GM19099 (cell line): ENCODE results near the gene TLL2.

Experiments used
- POLR2A ChIP-seq: IDR thresholded peaks from 3 replicates; pipeline ENCODE4 v1.6.1; 2011; ENCODE audit warnings: low read depth; ENCODE audit not compliant: insufficient read length; ENCODE audit errors: extremely low read depth

TLL2 gene

DNA sequence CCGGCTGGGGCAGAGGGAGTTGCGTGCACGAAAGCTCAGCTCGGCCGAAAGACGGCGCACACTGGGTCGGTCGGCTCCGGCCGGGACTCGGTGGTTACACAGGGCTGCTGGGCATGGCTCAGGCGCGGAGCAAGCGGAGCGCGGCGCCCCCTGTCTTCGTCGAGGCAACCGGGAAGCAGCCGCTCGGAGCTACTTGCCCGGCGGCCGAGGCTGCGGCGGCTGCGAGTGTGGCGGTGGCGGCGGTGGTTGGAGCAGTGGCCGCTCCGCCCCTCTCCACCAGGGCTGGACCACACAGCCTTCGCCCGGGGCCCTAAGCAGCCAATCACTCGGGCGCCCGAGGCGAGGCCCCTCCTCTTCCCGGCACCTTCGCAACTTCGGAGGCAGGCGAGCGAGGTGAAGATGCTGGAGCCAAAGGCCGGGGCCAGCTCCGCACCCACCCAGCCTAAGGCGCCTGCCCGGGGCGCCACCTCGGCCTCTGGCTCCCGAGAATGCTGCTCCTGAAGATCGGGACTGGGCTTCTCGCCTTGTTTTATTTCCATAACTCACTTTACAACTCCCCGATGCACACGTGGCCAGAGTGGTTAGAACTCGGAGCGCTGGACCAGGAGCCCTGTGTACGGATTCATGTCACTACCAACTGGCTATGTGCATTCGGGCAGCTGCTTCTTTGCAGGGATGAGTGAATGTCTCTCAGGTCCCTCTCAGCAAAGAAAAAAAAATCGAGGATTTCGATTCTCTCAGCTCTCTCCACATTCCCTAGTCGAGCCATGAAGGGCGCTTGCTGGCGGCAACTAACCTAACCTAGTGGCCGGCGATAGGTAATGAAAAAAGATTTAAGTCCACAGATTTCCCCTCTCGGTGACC, at the start of gene TLL2:
TLL2 (minus strand) TSS at position 229 of the 864 bp plus-strand sequence. CDS start 241 bp downstream, outside the sequence.
- TF ChIP-seq POLR2A = peak; percentile 37

DNA sequence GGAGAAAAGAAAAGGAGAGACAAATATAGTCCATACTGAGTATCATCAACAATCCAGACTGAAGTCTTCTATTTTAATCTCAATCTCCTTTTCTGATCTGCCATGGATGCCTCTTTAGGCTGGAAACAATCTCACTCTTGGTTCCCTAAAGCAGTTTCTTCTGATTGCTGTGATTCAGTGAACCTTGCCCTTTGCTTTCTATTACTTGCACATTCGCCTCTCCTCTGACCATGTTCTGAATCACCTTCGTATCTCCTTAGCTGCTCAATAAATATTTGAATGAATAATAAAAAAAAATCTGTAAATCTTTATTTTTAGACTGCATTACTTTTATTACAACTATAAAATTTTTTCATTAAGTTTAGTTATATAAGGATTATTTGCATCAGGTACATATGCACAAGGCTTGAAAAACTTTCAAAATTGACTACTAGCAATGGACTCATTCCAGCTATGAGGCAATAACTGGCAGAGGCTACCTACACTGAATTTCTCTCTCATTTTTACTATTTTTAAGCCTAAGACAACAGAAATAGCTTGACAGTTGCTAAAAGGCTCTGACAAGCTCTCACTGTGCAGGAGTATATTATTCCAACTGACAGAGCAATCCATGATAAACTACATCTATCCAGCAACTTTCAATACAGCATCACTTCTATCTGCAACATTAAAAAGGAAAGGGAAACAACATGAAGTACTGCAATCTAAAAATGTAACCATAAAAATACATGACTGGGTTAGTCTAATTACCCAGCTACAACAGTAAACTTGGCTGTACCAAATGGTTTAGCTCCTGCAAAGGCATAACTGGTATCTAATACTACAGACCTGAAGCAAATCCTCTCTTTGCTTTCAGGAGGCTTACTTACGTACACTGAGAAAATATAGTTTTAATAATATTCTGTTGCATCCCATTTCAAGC, 47.5 kb upstream of the TLL2 start:
- TF ChIP-seq POLR2A = no peak

DNA sequence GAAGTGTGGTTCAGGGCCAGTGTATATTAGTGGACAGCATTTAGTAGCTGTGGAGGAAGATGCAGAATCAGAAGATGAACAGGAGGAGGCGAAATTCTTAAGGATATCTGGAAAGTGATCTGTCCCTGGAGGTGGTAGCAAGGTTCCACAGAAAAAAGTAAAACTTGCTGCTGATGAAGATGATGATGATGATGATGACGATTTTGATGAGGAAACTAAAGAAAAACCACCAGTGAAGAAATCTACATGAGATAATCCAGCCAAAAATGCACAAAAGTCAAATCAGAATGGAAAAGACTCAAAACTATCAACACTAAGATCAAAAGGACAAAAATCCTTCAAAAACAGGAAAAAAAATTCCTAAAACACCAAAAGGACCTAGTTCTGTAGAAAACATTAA, 46.8 kb upstream of the TLL2 start:
- no peak for TF ChIP-seq POLR2A

DNA sequence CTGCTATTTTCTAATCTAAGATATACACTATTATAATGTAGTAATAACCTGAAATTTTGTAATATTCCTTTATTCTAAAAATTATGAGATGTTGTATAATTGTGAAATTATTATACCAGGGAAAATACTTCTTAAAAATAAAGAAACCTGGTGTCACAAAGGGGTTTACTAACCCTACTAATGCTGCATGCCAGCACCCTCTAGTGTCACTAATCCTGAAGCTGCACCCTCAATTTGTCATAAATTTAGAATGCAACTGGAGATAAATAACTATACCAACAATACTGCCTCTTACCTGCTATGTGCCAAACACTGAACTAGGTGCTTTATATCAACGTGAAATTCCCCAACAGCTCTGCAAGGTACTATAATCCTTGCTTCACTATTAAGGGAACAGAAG, 42.3 kb upstream of the TLL2 start:
- no peak for TF ChIP-seq POLR2A

DNA sequence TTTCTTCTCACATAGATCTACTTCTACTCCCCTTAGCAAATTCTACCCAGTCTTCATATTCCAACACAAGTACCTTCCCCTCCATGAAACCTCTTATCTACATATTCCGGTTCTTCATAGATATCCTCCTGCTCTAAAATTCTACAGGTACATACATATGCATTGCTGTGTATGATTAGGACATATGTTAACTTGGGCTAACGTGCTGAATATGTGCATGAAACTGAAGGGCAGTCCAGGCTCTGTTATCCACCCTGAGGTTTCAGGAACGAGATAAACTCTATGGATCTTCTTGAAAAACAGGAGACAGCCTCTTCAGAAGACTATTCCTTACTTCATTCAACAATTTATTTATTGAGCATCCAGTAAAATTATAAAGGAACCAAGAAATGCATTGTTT, 41.6 kb upstream of the TLL2 start:
- no peak for TF ChIP-seq POLR2A

DNA sequence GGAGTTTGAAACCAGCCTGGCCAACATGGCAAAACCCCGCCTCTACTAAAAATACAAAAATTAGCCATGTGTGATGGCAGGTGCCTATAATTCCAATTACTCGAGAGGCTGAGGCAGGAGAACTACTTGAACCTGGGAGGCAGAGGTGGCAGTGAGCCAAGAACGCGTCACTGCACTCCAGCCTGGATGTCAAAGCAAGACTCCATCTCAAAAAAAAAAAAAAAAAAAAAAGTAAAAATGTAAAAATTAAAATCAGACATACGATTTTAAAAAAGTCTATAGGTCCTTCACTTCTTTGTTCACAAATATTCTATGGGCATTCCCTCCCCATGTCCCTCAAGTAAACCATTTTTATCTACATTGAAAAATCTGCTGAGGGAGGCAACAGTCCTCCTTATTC, 34.9 kb upstream of the TLL2 start:
- no peak for TF ChIP-seq POLR2A

DNA sequence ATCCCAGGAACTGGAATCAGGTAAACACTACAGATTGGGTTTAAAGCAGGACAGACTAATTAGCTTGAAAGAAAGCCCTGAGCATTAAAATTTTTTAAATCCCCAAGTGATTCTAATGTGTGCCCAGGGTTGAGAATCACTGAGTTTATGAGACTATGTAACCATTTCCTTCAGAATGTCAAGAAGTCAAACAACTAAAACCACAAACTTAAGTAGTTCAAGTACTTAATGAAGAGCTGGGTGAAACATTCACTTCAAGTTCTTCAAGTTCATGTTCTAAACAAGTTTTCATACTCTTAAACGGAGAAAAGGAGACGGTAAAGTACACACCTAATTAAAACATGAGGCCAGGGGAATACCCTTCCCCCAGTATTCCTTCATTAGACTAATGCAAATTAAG, 28.2 kb upstream of the TLL2 start:
- no peak for TF ChIP-seq POLR2A

DNA sequence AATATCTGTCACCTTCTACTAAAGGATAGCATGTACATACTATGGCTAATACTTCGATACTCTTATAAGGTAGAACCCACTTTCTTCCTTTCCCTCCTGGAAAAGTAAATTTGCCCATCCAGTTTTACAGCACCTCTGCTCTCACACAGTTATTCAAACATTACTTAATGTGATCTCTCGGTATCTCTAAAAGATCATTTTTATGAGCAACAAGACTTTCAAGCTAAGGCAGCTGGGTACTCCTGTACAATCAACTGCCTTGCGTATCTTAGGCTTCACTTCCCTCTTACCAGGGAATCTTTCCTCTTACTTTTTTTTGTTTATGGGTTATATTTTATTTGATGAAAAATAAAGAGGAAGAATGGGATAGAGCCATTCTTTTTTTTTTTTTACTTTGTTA, 26.5 kb upstream of the TLL2 start:
- no peak for TF ChIP-seq POLR2A

DNA sequence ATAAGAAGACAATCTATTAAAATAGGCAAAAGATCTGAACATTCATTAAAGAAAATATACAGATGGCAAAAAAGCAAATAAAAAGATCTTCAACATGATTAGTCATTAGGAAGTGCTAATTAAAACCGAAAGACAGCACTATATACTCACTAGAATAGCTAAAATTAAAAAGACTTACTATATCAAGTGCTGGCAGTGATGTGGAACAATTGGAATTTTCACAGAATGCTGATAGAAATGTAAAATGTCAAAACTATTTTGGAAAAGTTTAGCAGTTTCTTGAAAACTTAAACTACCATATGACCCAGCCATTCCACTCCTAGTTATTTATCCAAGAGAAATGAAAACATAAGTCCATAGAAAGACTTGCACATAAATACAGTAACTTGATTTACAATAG, 25.0 kb upstream of the TLL2 start:
- no peak for TF ChIP-seq POLR2A

DNA sequence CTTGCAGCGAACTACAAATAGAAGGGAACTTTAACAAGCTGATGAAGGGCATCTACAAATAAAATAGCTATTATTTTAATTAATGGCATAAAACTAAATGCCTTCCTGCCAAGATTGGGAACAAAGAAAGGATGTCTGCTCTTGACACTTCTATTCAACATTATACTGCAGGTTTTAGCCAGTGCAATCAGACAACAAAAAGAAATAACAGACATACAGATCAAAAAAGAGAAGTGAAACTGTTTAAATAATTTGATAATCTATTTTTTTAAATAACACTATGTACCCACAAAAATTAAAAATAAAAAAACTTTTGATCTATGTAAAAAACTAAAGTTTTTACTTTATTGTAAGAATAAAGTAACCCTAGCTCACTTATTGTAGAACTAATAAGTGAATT, 22.4 kb upstream of the TLL2 start:
- no peak for TF ChIP-seq POLR2A

DNA sequence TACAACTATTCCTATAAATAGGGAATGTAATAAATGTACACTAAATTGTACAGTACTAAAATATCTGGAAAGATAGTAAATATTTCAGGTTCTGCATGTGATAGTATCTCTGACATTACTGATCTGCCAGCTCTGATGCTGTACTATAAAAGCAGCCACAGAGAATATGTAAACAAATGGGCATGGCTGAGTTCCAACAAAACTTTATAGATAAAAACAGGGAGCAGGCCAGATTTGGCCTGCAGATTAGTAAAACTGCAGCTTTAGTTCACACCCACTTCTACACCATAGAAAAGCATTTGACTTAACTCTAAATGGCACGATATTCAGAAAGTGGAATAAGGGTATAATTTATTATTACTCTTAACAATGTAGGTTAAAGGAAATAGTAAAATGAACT, 18.8 kb upstream of the TLL2 start:
- TF ChIP-seq POLR2A = no peak

DNA sequence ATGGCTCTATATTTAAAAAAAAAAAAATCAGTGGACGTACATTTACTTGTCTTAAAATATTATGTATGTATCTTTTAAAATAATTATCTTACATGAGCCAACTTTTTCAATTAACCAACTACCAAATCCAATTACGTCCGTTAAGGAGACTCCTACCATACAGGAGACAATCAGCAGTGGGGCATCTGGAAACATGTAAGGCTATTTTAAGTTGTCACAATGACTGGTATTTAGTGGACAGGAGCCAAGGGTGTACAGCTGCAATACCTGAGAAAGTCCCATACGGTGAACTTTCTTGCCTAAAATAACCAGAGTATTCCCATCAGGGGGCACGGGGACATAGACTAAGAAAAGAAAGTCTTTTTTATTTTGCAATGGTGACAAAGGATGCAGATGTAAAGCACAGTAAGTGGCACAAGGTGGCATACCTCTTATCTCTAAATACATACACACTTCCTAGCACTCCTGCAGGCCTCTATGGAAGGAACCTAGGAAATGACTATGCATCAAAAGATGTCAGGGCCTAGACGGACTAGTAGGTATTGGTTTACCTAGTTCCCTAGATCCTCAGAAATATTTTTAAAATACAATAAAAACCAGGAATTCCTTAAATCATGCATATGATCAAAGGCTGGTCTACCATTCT, 16.0 kb upstream of the TLL2 start:
- TF ChIP-seq POLR2A = no peak

DNA sequence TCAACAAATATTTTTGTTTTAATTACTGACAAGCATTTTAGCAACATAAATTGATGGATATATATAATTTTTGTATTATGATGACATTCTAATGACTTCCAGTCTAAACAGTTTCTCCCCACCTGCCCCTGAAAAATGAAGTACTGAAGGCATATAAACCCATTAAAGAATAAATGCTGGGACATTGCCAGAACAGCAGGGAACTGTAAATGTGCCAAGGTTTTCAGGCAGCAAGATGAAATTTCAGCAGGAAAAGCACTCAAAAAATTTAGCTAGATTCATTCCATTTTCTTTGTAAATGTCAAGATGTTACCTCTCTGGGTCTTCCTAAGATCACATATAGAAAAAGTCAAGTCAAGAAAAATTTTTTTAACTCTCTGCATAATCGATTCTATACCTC, 11.0 kb upstream of the TLL2 start:
- no peak for TF ChIP-seq POLR2A

DNA sequence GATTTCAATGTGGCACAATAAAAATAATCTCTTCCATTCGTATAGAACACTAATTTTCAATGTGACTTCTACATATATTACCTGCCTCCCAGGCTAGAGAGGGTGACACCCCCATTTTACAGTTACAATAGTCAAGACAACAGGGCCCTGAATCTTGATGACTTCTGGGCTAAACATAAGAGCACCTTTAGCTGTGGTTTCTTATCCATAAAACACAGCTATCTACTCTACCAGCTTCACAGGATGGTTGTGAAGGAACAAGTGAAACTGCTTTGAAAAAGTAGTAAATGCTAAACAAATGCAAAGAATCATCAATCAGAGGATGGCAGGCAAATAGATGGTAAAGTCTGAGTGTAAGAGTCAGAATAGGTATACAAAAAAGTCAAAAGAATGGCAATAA, 3.6 kb upstream of the TLL2 start:
- no peak for TF ChIP-seq POLR2A

DNA sequence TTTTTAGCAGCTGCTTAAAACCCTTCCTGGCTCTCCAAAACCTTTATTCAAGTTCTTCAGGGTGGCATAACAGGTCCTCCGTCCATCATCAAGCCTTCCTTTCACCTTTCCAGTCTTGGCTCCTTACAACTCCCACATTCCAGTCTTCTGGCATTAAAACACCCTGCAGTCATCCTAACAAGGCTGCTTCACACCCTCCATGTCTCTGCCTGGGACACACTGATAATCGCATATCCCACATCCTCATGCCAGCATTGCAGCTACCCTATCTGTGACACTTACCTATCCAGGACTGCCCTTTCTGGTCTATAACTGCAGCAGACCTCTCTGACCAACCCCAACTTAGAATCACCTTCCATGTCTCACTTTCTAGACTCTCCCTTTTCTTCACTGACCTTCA, 2.6 kb upstream of the TLL2 start:
- no peak for TF ChIP-seq POLR2A

DNA sequence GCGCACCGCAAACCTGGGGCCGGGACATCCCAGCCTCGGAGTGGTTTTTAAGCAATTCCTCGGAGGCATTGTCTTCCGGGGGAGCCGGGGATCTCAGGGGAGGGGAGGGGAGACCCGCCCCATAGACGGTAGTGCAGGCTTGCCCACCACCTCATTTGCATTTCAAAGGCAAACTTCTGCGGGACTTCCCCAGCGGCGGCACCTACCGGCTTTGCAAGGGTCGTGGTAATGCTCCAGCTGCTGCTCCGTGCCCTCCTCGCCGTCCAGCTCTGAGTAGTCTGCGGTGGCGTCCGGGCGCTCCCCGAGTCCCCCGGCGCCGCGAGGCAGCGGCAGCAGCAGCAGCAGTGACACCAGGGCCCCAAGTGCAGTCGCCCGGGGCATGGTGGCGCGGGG, 425 bp downstream of the TLL2 start:
- TF ChIP-seq POLR2A = no peak
